Activated CD8-positive, alpha-beta memory T cell treated with anti-CD3 and anti-CD28 coated beads for 48 hours (primary cell): ENCODE data around the gene CYTH3.
"Not testable (repeated sequence)": the region's sequence is repeated elsewhere in the genome, so short reads cannot be mapped to it uniquely, and the experiment has no call there.

ENCODE experiments used
- DNase-seq, 3 experiments: peaks; one replicate each; pipeline ENCODE4 v3.0.0-alpha.2; 2020; ENCODE audit warnings: low read depth in 2 of 3, low spot score in 2 of 3

Gene CYTH3

GRCh38 chr7:6283391-6284054 lies 11.1 kb upstream of the CYTH3 start:
- DNase-seq: not testable (repeated sequence)

GRCh38 chr7:6279937-6280336 lies 7.5 kb upstream of the CYTH3 start:
- DNase-seq: no peak

GRCh38 chr7:6279341-6279740 lies 6.9 kb upstream of the CYTH3 start:
- DNase-seq: no peak

- DNase-seq: no peak
These were observed 6.4 kb upstream of the CYTH3 start for GRCh38 chr7:6278749-6279310.

GRCh38 chr7:6277476-6277875 lies 5.1 kb upstream of the CYTH3 start:
- DNase-seq: no peak

- DNase-seq: no peak
These were observed 4.5 kb upstream of the CYTH3 start for GRCh38 chr7:6276911-6277408.

GRCh38 chr7:6274743-6275142 lies 2.3 kb upstream of the CYTH3 start:
- no peak for DNase-seq

GRCh38 chr7:6273917-6274630 lies 1.6 kb upstream of the CYTH3 start:
- no peak for DNase-seq

GRCh38 chr7:6273380-6273837 lies 985 bp upstream of the CYTH3 start:
- no peak for DNase-seq

GRCh38 chr7:6271694-6272440 lies 557 bp downstream of the CYTH3 start:
- no peak for DNase-seq

GRCh38 chr7:6271060-6271658 lies 1.3 kb downstream of the CYTH3 start:
- DNase-seq: no peak

GRCh38 chr7:6269527-6269926 lies 2.9 kb downstream of the CYTH3 start:
- DNase-seq: no peak

GRCh38 chr7:6268907-6269306 lies 3.5 kb downstream of the CYTH3 start:
- no peak for DNase-seq

- DNase-seq: no peak
These were observed 4.2 kb downstream of the CYTH3 start for GRCh38 chr7:6268023-6268900.

- DNase-seq: no peak
These were observed 5.7 kb downstream of the CYTH3 start for GRCh38 chr7:6266699-6267098.

GRCh38 chr7:6262221-6262620 lies 10.2 kb downstream of the CYTH3 start:
- DNase-seq: no peak

GRCh38 chr7:6261699-6262098 lies 10.7 kb downstream of the CYTH3 start:
- DNase-seq: no peak

GRCh38 chr7:6260291-6261187 lies 11.9 kb downstream of the CYTH3 start:
- DNase-seq: no peak

- DNase-seq: no peak
These were observed 13.2 kb downstream of the CYTH3 start for GRCh38 chr7:6259257-6259656.
